Measurements from ENCODE around the gene SAP30. TPM values are rescaled to one million over a fixed set of nuclear protein-coding genes. Genes with fewer than 3 reads are reported as not detected.
A peak's percentile ranks its signal among the peaks of the same experiment; 100 is the strongest.

Gene SAP30
- total RNA-seq, 1 experiment from 2014 or later: 11.4 TPM

DNA sequence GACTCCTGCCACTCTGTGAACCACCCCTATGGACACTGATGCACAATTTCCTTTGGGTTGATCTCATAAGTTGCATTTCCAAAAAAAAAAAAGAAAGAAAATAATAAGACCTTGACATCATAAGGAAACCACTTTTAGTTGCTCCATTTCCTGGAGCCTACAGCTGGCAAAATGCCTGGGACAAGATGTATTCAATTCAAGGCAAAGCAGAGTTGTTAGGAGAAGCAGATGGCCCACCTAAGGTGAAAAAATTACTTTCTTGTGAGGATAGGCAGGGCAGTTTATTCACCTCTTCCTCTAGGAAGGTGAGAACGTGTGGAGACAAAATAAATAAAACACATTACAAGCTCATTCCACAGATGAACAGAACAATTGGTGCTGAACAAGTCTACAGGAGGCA lies 42.3 kb downstream of the SAP30 start:
- intact Hi-C loops (cut with micrococcal nuclease; ENCODE audit: unreplicated experiment): no loop called here
- CTCF ChIA-PET: no interaction called here
- Histone ChIP-seq H3K4me3 (no peak overlapping the region), H3K9me3 (ENCODE audit: insufficient read depth, low read depth) (no peaks in the 10 kb centered on the region), H2AFZ (no peak overlapping the region), H4K20me1 (ENCODE audit: insufficient read depth) (no peaks in the 10 kb centered on the region), H3K79me2 (ENCODE audit: low read depth) (no peaks in the 10 kb centered on the region), H3K27ac (no peak overlapping the region), H3K27me3 (ENCODE audit: insufficient read depth, low read depth) (no peaks in the 10 kb centered on the region), H3K9me2 (ENCODE audit: insufficient read depth) (no peaks in the 10 kb centered on the region), H3K36me3 (ENCODE audit: low read depth) (no peaks in the 10 kb centered on the region), H3K4me2 (no peak overlapping the region), H3K4me1 (replicated peaks; ENCODE audit: insufficient read depth) (peaks cover 56% of the 10 kb centered on the region), H3F3A (ENCODE audit: insufficient read depth, low read depth) (peaks cover 26% of the 10 kb centered on the region; the same call in 1 of the 2 replicates)
- DNase-seq: no peak
- no peak for TF ChIP-seq EZH2 (IDR thresholded peaks at IDR 0.05; ENCODE audit: low read depth)
- TF ChIP-seq, protein P1, sequence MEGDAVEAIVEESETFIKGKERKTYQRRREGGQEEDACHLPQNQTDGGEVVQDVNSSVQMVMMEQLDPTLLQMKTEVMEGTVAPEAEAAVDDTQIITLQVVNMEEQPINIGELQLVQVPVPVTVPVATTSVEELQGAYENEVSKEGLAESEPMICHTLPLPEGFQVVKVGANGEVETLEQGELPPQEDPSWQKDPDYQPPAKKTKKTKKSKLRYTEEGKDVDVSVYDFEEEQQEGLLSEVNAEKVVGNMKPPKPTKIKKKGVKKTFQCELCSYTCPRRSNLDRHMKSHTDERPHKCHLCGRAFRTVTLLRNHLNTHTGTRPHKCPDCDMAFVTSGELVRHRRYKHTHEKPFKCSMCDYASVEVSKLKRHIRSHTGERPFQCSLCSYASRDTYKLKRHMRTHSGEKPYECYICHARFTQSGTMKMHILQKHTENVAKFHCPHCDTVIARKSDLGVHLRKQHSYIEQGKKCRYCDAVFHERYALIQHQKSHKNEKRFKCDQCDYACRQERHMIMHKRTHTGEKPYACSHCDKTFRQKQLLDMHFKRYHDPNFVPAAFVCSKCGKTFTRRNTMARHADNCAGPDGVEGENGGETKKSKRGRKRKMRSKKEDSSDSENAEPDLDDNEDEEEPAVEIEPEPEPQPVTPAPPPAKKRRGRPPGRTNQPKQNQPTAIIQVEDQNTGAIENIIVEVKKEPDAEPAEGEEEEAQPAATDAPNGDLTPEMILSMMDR (conservative IDR thresholded peaks at IDR 0.05): no peak
- BruUV-seq (replicated peaks): no TSS peak
- POLR2A ChIA-PET (ENCODE audit: unreplicated experiment): no interaction called here

DNA sequence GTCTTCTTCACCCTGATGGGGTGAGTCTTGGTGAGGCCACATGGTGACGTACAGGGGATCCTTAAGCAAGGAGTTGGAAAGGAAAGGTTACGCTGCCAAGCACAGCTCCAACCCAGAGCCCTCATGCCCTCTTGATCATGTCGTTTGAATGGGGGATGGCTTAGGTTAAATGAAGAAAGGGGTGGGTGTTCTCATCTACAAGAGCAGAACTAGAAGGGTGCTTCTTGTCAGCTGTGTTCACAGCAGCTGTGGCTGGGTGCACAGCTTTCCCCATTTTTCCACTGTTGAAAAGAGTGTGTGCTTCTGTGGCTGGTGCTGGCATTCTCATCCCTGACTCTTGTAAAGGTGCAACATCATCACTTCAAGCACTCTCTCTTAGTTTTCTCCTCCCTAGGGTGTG lies 43.7 kb downstream of the SAP30 start:
- Histone ChIP-seq H3K27ac (no peak overlapping the region), H4K20me1 (ENCODE audit: insufficient read depth) (no peaks in the 10 kb centered on the region), H3K79me2 (ENCODE audit: low read depth) (no peaks in the 10 kb centered on the region), H3K4me2 (peak overlapping the region; percentile 70; the same call in 1 of the 2 replicates), H3K4me1 (replicated peaks; ENCODE audit: insufficient read depth) (peaks cover 63% of the 10 kb centered on the region), H3K9me2 (ENCODE audit: insufficient read depth) (no peaks in the 10 kb centered on the region), H3K4me3 (no peak overlapping the region), H3K36me3 (ENCODE audit: low read depth) (no peaks in the 10 kb centered on the region), H3F3A (ENCODE audit: insufficient read depth, low read depth) (peaks cover 29% of the 10 kb centered on the region; the same call in 1 of the 2 replicates), H2AFZ (no peak overlapping the region), H3K9me3 (ENCODE audit: insufficient read depth, low read depth) (no peaks in the 10 kb centered on the region), H3K27me3 (ENCODE audit: insufficient read depth, low read depth) (no peaks in the 10 kb centered on the region)
- ChIA-PET CTCF (no interaction called here), POLR2A (ENCODE audit: unreplicated experiment) (no interaction called here)
- no TSS peak for BruUV-seq (replicated peaks)
- no peak for DNase-seq
- intact Hi-C loops (cut with micrococcal nuclease; ENCODE audit: unreplicated experiment): no loop called here
- TF ChIP-seq, protein P1 (conservative IDR thresholded peaks at IDR 0.05): no peak
- no peak for TF ChIP-seq EZH2 (IDR thresholded peaks at IDR 0.05; ENCODE audit: low read depth)

DNA sequence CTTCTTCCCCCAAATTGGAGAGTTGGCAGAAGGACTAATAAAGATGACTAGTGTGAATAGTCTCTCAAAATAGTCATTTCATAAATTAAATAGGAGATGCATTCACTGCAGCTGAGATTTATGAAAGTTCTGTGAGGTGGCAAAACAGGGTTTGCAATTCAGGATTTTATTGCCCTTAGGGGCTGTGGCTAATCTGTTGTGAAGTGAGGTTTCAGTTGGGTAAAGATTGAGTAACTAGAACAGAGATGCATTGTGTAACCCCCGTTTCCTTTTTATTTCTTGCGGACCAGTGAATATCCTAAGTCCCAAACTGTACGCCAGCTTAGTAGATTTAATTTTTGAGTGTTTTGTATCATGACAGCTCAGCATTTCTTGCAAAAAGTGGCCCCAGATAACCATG lies 44.3 kb downstream of the SAP30 start:
- H3K79me2 ChIP-seq (ENCODE audit: low read depth): no peaks in the 10 kb centered on the region
- no peaks in the 10 kb centered on the region for H3K27me3 ChIP-seq (ENCODE audit: insufficient read depth, low read depth)
- TF ChIP-seq, protein P1 (conservative IDR thresholded peaks at IDR 0.05): no peak
- TF ChIP-seq EZH2 (IDR thresholded peaks at IDR 0.05; ENCODE audit: low read depth): no peak
- peak in 1 of 2 experiments; percentile 83 for DNase-seq
- no peaks in the 10 kb centered on the region for H3K9me2 ChIP-seq (ENCODE audit: insufficient read depth)
- H3K27ac ChIP-seq: peak overlapping the region; percentile 58
- ChIA-PET CTCF (no interaction called here), POLR2A (ENCODE audit: unreplicated experiment) (no interaction called here)
- no peaks in the 10 kb centered on the region for H3K9me3 ChIP-seq (ENCODE audit: insufficient read depth, low read depth)
- no peak overlapping the region for H2AFZ ChIP-seq
- peaks cover 29% of the 10 kb centered on the region; the same call in 1 of the 2 replicates for H3F3A ChIP-seq (ENCODE audit: insufficient read depth, low read depth)
- peaks cover 63% of the 10 kb centered on the region for H3K4me1 ChIP-seq (replicated peaks; ENCODE audit: insufficient read depth)
- BruUV-seq (replicated peaks): no TSS peak
- H3K4me2 ChIP-seq: peak overlapping the region; percentile 70
- no peaks in the 10 kb centered on the region for H3K36me3 ChIP-seq (ENCODE audit: low read depth)
- intact Hi-C loops (cut with micrococcal nuclease; ENCODE audit: unreplicated experiment): loop anchor here (5.0 kb wide), 2 partner anchors 77 to 158 kb away; no protein-coding TSS in a partner anchor
- no peaks in the 10 kb centered on the region for H4K20me1 ChIP-seq (ENCODE audit: insufficient read depth)
- H3K4me3 ChIP-seq: peak overlapping the region; percentile 22; the same call in 1 of the 2 replicates

Data from PC-9 (cell line).